T47D (cell line): ENCODE data around the gene RHBDL1.

ENCODE experiments used
- DNase-seq, 2 experiments: peaks; one replicate each; pipeline versions ENCODE4 v3.0.0 to v3.0.0-alpha.2; 2011 to 2012; ENCODE audit warnings: low read depth in 1 of 2, low spot score in 1 of 2
- JUND ChIP-seq: IDR thresholded peaks from 2 replicates; pipeline ENCODE4 v1.6.1; 2012; ENCODE audit warnings: low read depth
- in situ Hi-C: cut with HindIII; loops from 2 replicates; pipeline ENCODE4 v1.10.0; 2016; ENCODE audit warnings: low sequenced_read_pairs, low pct_unique_long_range_greater_than_20kb

Gene RHBDL1

GRCh38 chr16:632486-633335, 42.8 kb upstream of the RHBDL1 start:
- DNase-seq: no peak
- TF ChIP-seq JUND: no peak
- in situ Hi-C loops: no loop called here

GRCh38 chr16:633336-634050, 42.0 kb upstream of the RHBDL1 start:
- in situ Hi-C loops: no loop called here
- no peak for DNase-seq
- no peak for TF ChIP-seq JUND

- in situ Hi-C loops: no loop called here
- DNase-seq: no peak
- TF ChIP-seq JUND: no peak
Observed at GRCh38 chr16:634051-634670, 41.3 kb upstream of the RHBDL1 start.

- in situ Hi-C loops: no loop called here
- no peak for DNase-seq
- TF ChIP-seq JUND: no peak
Observed at GRCh38 chr16:634996-635395, 40.5 kb upstream of the RHBDL1 start.

DNA sequence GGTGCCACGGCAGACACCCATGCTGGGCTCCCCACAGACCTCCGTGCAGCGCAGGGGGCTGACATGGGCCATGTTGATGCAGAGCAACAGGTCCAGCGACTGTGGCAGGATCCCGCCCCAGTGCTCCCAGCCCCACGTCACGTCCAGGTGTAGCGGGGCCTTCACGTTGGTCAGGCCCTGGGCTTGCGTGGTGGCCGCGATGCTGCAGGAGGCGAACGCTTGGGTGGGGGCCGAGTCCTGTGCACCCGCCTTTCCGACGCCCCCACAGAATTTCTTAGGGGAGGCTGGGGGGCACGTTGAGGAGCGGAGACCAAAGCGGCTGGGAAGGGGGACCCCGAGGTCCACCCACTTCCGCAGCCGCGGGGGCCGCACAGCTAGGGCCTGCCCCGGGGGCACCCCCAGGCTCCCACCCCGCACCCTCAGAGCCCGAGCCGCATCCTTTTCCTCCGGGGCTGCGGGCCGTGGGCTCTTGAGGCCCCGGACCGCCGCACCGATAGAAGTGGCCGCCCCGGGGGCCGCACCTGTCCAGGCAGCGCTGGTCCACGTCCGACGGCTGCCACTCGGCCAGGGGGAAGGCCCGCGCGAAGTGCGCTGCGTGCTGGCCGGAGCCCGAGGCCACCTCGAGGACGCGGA, 39.8 kb upstream of the RHBDL1 start:
- peak in 1 of 2 experiments; percentile 54 for DNase-seq
- TF ChIP-seq JUND: no peak
- in situ Hi-C loops: no loop called here

DNA sequence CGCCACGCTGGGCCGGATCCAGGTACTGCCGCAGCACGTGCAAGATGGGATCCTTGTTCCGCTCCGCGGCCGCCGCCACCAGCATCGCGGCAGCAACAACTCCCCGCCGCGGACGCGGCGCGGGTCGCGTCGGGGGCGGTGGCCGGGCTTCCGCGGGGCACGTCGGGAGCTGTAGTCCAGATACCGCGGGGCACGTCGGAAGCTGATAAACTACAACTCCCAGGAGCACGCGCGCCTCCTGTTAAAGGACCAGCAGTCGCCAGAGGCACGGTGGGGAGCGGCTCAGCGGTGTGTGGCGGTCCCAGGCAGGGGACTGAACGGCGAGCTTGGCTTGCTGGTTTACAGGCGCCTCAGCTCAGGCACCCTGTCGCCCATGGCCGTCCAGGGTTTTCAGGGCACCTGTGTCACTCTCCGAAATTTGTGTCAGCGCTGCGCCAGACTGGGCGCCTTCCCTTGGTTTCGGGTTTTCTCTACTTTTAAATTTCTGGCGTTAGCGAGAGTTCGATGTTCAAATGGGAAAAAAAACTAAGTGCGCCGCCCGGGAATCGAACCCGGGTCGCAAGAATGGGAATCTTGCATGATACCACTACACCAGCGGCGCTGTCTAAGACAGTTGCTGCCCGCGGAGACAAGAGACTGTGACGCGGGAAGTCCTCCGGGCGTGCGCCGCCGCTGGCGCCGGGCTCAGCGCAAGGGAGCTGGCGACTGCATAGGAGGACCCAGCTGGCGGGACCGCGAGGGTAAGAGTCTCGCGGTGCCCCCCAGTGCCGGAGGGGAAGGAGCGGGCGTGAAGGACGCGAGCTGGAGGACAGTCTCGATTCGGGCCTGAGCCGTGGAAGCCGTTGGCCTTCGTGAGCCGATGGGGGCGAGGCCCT, 39.0 kb upstream of the RHBDL1 start, which contains the start of gene METTL26:
TSS of gene METTL26 (minus strand) at position 100 of the 875 bp plus-strand sequence. CDS start at position 85, 15 bp downstream.
- in situ Hi-C loops: no loop called here
- peak; percentile 97 to 98 for DNase-seq
- no peak for TF ChIP-seq JUND

- no peak for TF ChIP-seq JUND
- in situ Hi-C loops: no loop called here
- peak; percentile 94 to 99 for DNase-seq
Observed at GRCh38 chr16:637081-638018, 38.1 kb upstream of the RHBDL1 start.

DNA sequence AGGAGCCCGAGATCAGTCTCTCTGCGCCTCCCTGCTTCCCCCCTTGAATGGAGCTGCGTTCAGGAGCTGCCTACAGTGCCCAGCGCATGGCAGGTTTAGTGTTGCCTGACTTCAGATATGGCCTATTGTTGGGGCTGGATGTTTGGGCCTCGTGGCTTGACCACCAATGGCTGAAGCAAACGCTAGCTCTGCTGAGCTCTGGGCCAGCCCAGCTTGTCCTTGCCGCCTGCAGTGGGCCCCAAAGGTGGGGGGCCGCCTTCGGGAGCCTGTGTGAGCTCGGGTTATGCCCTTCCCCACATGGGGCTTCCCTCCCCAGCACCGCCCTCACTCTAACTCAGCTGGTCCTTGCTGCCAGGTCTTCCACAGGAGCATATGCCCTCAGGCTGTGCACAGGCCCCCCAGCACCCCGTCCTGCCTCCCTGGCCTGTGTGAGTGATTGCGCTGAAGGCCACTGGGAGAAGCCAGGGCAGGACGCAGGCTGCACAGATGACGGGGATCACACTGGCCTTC, 37.4 kb upstream of the RHBDL1 start:
- in situ Hi-C loops: no loop called here
- no peak for TF ChIP-seq JUND
- no peak for DNase-seq

DNA sequence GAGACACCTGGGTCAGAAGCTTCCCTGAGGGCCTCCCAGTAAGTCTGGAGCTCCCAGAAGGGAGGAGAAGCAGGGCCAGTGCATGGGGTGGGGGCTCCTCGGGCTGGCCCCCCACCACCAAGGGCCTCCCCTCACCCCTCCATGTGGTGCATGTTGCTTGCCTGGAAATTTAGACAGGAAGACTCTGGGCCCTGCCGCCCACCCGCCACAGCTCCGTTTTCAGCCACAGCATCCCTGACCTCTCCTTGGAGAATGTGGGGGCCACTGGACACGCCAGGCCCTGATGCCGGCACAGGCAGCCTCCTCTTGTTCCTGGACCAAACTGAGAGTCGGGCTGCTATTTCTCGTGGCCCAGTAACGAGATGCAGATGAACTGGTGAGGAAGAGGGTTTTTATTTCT, 36.6 kb upstream of the RHBDL1 start:
- TF ChIP-seq JUND: no peak
- DNase-seq: no peak
- in situ Hi-C loops: no loop called here

- in situ Hi-C loops: no loop called here
- no peak for DNase-seq
- no peak for TF ChIP-seq JUND
Observed at GRCh38 chr16:640614-641013, 34.9 kb upstream of the RHBDL1 start.
